K562 (cell line): ENCODE data around the gene BDP1. TPM values are rescaled to one million over a fixed set of nuclear protein-coding genes. Genes with fewer than 3 reads are reported as not detected.

Source experiments
- ATAC-seq: fragments of 200-7000 bp; cut with Tn5 transposase; 3 replicates; pipeline ENCODE4 v1.9.1; 2020; ENCODE audit warnings: moderate library complexity
- BruUV-seq: library from RNA; stranded (reverse); fragments of 400-500 nt; replicated peaks from 2 replicates; lab custom pipeline; 2021; lab: Mats Ljungman, UMichigan
- CTCF ChIA-PET: fragments of 300-600 bp; formaldehyde crosslinking; extraction: SDS; loops from one replicate; lab custom pipeline; 2021; ENCODE audit warnings: low intra/inter-chr PET ratio; lab: Yijun Ruan, JAX
- POLR2A ChIA-PET: fragments of 300-600, 350-650 bp; sonication (Branson Sonifier 250); formaldehyde crosslinking; extraction: SDS; loops from one replicate; lab custom pipeline; 2021; ENCODE audit warnings: antibody characterized with exemption, inconsistent platforms; lab: Yijun Ruan, JAX
- DNase-seq, 4 experiments: peaks; one replicate each; pipeline versions ENCODE4 v3.0.0 to v3.0.0-alpha.2; 2011 to 2018; ENCODE audit warnings: low spot score in 3 of 4, mixed read lengths in 3 of 4; ENCODE audit errors: extremely low read depth in 1 of 4
- FAIRE-seq: peaks from 2 replicates; lab custom pipeline; 2011; peaks lifted over from hg19 to GRCh38; lab: Jason Lieb, UNC
- H2AFZ ChIP-seq: 2 replicates; pipeline ENCODE4 v1.6.0; 2011; ENCODE audit warnings: low read depth, low read length, control low read depth, inconsistent platforms
- H3K27ac ChIP-seq: fragments of 200-600 bp; 3 replicates; pipeline ENCODE4 v1.8.0; 2011; ENCODE audit warnings: low read depth, mild to moderate bottlenecking, control low read depth, inconsistent platforms, low read length, moderate library complexity, mixed read lengths; ENCODE audit errors: extremely low read depth
- H3K27me3 ChIP-seq, 2 experiments: fragments of 300-600 bp in 1 of 2; 2 replicates in 1 of 2; 3 replicates in 1 of 2; pipeline versions ENCODE4 v1.6.0 to v1.8.0; 2011; ENCODE audit warnings: inconsistent platforms in 2 of 2, low read length in 2 of 2, mild to moderate bottlenecking in 1 of 2, mixed read lengths in 1 of 2, moderate library complexity in 1 of 2; ENCODE audit not compliant: control insufficient read depth in 2 of 2, insufficient read depth in 2 of 2
- H3K36me3 ChIP-seq: fragments of 300-600 bp; 3 replicates; pipeline ENCODE4 v1.8.0; 2011; ENCODE audit warnings: mild to moderate bottlenecking, low read length, inconsistent platforms; ENCODE audit not compliant: control insufficient read depth, insufficient read depth
- H3K4me1 ChIP-seq, 2 experiments: fragments of 200-600 bp in 1 of 2; replicated peaks in 1 of 2; 2 replicates in 1 of 2; 3 replicates in 1 of 2; pipeline versions ENCODE4 v1.5.1 to v1.8.0; 2011; ENCODE audit warnings: inconsistent platforms in 2 of 2, low read length in 2 of 2, mild to moderate bottlenecking in 1 of 2, mixed read lengths in 1 of 2, moderate library complexity in 1 of 2; ENCODE audit not compliant: control insufficient read depth in 2 of 2, insufficient read depth in 2 of 2
- H3K4me2 ChIP-seq: 2 replicates; pipeline ENCODE4 v1.6.1; 2011; ENCODE audit warnings: low read length, control low read depth, inconsistent platforms, mixed read lengths; ENCODE audit not compliant: insufficient read depth
- H3K4me3 ChIP-seq: fragments of 200-600 bp; sonication (generic), shearing (Covaris generic); 2 replicates; pipeline ENCODE4 v1.5.1; 2016; ENCODE audit warnings: control low read depth, inconsistent platforms
- H3K79me2 ChIP-seq: fragments of 200-600 bp; 3 replicates; pipeline ENCODE4 v1.8.0; 2011; ENCODE audit warnings: low read length, inconsistent platforms; ENCODE audit not compliant: control insufficient read depth, insufficient read depth
- H3K9ac ChIP-seq, 2 experiments: 2 replicates each; pipeline versions ENCODE4 v1.6.0 to v1.6.1; 2011; ENCODE audit warnings: low read depth in 2 of 2, low read length in 2 of 2, control low read depth in 1 of 2, inconsistent platforms in 1 of 2, mild to moderate bottlenecking in 1 of 2, mixed read lengths in 1 of 2; ENCODE audit not compliant: insufficient read depth in 1 of 2
- H3K9me1 ChIP-seq: one replicate; pipeline ENCODE4 v1.6.0; 2011; ENCODE audit warnings: inconsistent platforms, mild to moderate bottlenecking, low read length, moderate library complexity; ENCODE audit not compliant: control insufficient read depth, insufficient read depth
- H3K9me3 ChIP-seq: replicated peaks from 2 replicates; pipeline ENCODE4 v1.5.1; 2011; ENCODE audit warnings: low read depth, low read length, inconsistent platforms; ENCODE audit not compliant: control insufficient read depth, insufficient read depth
- H4K20me1 ChIP-seq: replicated peaks from 2 replicates; pipeline ENCODE4 v1.6.1; 2011; ENCODE audit warnings: low read length, inconsistent platforms, mixed read lengths; ENCODE audit not compliant: control insufficient read depth, insufficient read depth
- BRD9 ChIP-seq: fragments of 450-650 bp; IDR thresholded peaks from 2 replicates; pipeline ENCODE4 v1.6.1; 2018; ENCODE audit warnings: low read depth; ENCODE audit not compliant: partially characterized antibody
- CBFA2T2 ChIP-seq: fragments of 450-650 bp; conservative IDR thresholded peaks from 2 replicates; pipeline ENCODE4 v1.6.1; 2017; ENCODE audit warnings: mild to moderate bottlenecking
- MED1 ChIP-seq: sonication (generic); formaldehyde crosslinking; IDR thresholded peaks from 2 replicates; pipeline ENCODE4 v1.8.1; 2023; ENCODE audit warnings: missing genetic modification reagents, borderline replicate concordance
- MTA3 ChIP-seq: fragments of 450-650 bp; formaldehyde crosslinking; IDR thresholded peaks from 2 replicates; pipeline ENCODE4 v1.6.1; 2017; ENCODE audit warnings: mild to moderate bottlenecking, borderline replicate concordance
- RBM17 ChIP-seq: fragments of 200-400 bp; formaldehyde crosslinking; IDR thresholded peaks from 2 replicates; pipeline ENCODE4 v1.6.1; 2017; ENCODE audit warnings: low read depth, mild to moderate bottlenecking, low read length, borderline replicate concordance
- RBM34 ChIP-seq: fragments of 200-400 bp; formaldehyde crosslinking; IDR thresholded peaks from 2 replicates; pipeline ENCODE4 v1.6.1; 2018; ENCODE audit warnings: low read length, borderline replicate concordance; ENCODE audit not compliant: insufficient read depth
- TBP ChIP-seq: optimal IDR thresholded peaks from 2 replicates; pipeline ENCODE3; 2011; ENCODE audit warnings: low read depth, low read length, improper control_type of control experiment
- WGBS: fragments of 100-300 bp; shearing (Covaris generic); methylation state at CpG from one replicate; pipeline ENCODE4 v1.1.6; 2016; ENCODE audit warnings: low coverage, mixed read lengths; ENCODE audit not compliant: insufficient coverage; ENCODE audit errors: missing lambda C conversion rate; 5-methylcytosine and 5-hydroxymethylcytosine counted together
- in situ Hi-C: fragments of 300-500 bp; cut with MboI; formaldehyde crosslinking; loops from 4 replicates; pipeline ENCODE4 v1.15.0; 2018; ENCODE audit warnings: inconsistent platforms, mixed read lengths
- intact Hi-C: fragments of 100-400 bp; cut with micrococcal nuclease; formaldehyde crosslinking; loops from 2 replicates; pipeline ENCODE4 v1.14.2; 2022
- polyA plus RNA-seq, 8 experiments: library from polyadenylated mRNA; depleted of rRNA in 4 of 8; stranded (reverse) in 5 of 8; unstranded in 3 of 8; fragments of >200 nt; fragmentation: Nextera tagmentation in 2 of 8; fragmentation: Illumina TruSeq in 1 of 8; extraction: Ambion mirVana in 2 of 8; extraction: Trizol in 1 of 8; gene quantifications; 2 replicates each; pipeline versions ENCODE4 v1.2.1 to v1.2.3, GENCODE V29; 2011 to 2014; ENCODE audit warnings: inconsistent platforms in 1 of 8, missing spikeins in 1 of 8
- total RNA-seq, 7 experiments: library from RNA; depleted of rRNA in 6 of 7; stranded (reverse); fragments of >200 nt in 6 of 7; fragmentation: Illumina TruSeq in 2 of 7; extraction: Trizol in 2 of 7; gene quantifications; 2 replicates each; pipeline versions ENCODE4 v1.2.1 to v1.2.3, GENCODE V29; 2011 to 2021; ENCODE audit warnings: low replicate concordance in 1 of 7

The BDP1 gene
- total and polyA plus RNA-seq, 9 of the 15 experiments (the other 6 are each of a cell fraction or from before 2014, with no cell fraction given): 6.9 to 47.3 (median 23.9) TPM

DNA sequence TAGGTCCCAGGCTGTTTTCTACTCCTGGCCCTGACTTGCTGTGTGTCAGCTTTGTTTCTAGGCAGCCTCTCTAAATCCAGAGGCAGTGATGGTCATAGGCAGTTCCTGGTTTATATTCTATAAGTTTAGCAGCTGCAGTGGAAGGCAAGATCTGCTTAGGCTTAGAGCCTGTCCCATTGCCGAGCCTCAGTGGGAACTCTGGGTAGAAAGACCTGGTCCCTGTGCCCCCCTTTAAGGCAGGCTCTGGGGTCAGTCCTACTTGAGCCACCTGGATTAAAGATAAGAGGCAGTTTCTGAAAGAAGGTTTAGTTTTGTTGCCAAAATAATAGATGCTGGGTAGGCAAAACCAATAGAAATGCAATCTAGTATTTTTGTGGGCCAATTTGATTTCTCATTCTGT is 145.3 kb downstream of the BDP1 start:
- no peak for FAIRE-seq
- POLR2A ChIA-PET: interaction anchor here (1.0 to 2.1 kb wide), 5 partner anchors 8 to 14 kb away, joined by 3 to 10 read pairs (median 4); partner anchors contain the start of gene MCCC2
- Histone ChIP-seq H4K20me1 (no peaks in the 10 kb centered on the region), H3K9me1 (no peaks in the 10 kb centered on the region), H3K27me3 (no peaks in the 10 kb centered on the region), H3K27ac (no peak overlapping the region), H3K79me2 (no peaks in the 10 kb centered on the region), H3K36me3 (peaks cover 67% of the 10 kb centered on the region), H3K4me1 (no peaks in the 10 kb centered on the region), H3K9me3 (0 out of 2 replicates have a peak, but pooled peaks cover 1% of the 10 kb centered on the region), H2AFZ (no peak overlapping the region), H3K9ac (no peak overlapping the region), H3K4me2 (no peak overlapping the region), H3K4me3 (no peak overlapping the region)
- intact Hi-C loops (no loop called here), in situ Hi-C loops (no loop called here)
- CTCF ChIA-PET: no interaction called here
- BruUV-seq: no TSS peak
- ATAC-seq: no peak
- no peak for TF ChIP-seq CBFA2T2
- no peak for TF ChIP-seq TBP
- no peak for TF ChIP-seq BRD9
- no peak for TF ChIP-seq RBM34
- TF ChIP-seq MTA3: no peak
- no peak for TF ChIP-seq MED1 (CRISPR knock-in tag)
- TF ChIP-seq RBM17: no peak
- 100% methylated on average over 1 of the region's 1 CpG for WGBS
- no peak for DNase-seq
